ENCODE data around the gene RUFY3. TPM values are rescaled to one million over a fixed set of nuclear protein-coding genes. Genes with fewer than 3 reads are reported as not detected.

RUFY3 gene
- total and polyA plus RNA-seq, 2 of the 4 experiments (the other 2 are of a cell fraction): 19.6 to 28.9 TPM

DNA sequence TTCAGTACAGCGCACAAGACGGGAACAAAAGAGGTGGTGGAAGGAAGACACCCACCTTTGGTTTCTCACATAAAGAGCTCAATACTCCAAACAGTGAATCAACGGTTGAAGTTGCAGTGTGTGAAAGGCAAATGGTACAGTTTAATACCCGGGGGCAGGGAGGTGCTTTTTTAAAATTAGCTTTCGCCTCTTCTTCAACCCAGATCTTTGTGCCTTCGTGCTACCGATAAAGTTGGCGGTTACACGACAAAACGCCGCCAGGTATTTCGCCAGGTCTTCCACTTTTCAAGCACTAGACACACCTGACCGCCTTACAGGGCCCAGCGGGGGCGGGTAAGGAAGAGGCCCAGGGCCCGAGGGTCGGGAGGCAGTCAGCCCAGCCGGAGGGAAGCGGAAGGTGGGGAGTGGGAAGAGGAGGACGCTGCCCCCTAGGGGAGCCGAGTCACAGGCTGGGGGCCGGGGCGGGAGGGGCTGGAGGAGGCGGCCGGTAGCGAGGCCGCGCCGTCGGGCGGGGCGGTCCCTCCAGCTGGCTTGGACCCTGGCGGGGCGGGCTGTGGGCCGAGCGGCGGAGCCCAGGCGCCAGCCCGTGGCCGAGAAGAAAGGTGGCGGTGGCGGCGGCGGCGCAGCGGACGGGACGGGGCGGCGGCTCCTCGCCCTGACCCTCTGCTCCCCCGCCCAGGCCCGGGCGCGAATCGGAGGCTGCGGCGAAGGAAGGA is 17.4 kb upstream of the RUFY3 start (continued):
- TF ChIP-seq, protein P1, sequence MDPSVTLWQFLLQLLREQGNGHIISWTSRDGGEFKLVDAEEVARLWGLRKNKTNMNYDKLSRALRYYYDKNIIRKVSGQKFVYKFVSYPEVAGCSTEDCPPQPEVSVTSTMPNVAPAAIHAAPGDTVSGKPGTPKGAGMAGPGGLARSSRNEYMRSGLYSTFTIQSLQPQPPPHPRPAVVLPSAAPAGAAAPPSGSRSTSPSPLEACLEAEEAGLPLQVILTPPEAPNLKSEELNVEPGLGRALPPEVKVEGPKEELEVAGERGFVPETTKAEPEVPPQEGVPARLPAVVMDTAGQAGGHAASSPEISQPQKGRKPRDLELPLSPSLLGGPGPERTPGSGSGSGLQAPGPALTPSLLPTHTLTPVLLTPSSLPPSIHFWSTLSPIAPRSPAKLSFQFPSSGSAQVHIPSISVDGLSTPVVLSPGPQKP (IDR thresholded peaks at IDR 0.05; ENCODE audit: borderline replicate concordance, low read depth, low read length): no peak
- TF ChIP-seq FOS (IDR thresholded peaks at IDR 0.05; ENCODE audit: low read depth, low read length) (no peak), RAD21 (IDR thresholded peaks at IDR 0.05; ENCODE audit: low read length) (no peak)

GRCh38 chr4:70704931-70705182 is 16.9 kb upstream of the RUFY3 start:
- H3K14ac ChIP-seq (replicated peaks; ENCODE audit: low read depth, low read length): no peak overlapping the region
- TF ChIP-seq FOS (IDR thresholded peaks at IDR 0.05; ENCODE audit: low read depth, low read length): no peak
- no peak for TF ChIP-seq RAD21 (IDR thresholded peaks at IDR 0.05; ENCODE audit: low read length)
- TF ChIP-seq CEBPB (IDR thresholded peaks at IDR 0.05; ENCODE audit: low read depth, low read length): no peak
- no peak for TF ChIP-seq SMC3 (IDR thresholded peaks at IDR 0.05; ENCODE audit: low read depth, low read length)
- TF ChIP-seq MAZ (IDR thresholded peaks at IDR 0.05; ENCODE audit: borderline replicate concordance, low read depth, low read length): no peak
- TF ChIP-seq, protein P1 (IDR thresholded peaks at IDR 0.05; ENCODE audit: borderline replicate concordance, low read depth, low read length): no peak
- TF ChIP-seq, protein P2, sequence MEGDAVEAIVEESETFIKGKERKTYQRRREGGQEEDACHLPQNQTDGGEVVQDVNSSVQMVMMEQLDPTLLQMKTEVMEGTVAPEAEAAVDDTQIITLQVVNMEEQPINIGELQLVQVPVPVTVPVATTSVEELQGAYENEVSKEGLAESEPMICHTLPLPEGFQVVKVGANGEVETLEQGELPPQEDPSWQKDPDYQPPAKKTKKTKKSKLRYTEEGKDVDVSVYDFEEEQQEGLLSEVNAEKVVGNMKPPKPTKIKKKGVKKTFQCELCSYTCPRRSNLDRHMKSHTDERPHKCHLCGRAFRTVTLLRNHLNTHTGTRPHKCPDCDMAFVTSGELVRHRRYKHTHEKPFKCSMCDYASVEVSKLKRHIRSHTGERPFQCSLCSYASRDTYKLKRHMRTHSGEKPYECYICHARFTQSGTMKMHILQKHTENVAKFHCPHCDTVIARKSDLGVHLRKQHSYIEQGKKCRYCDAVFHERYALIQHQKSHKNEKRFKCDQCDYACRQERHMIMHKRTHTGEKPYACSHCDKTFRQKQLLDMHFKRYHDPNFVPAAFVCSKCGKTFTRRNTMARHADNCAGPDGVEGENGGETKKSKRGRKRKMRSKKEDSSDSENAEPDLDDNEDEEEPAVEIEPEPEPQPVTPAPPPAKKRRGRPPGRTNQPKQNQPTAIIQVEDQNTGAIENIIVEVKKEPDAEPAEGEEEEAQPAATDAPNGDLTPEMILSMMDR (conservative IDR thresholded peaks at IDR 0.05; ENCODE audit: low read depth, low read length): no peak
- no peak for TF ChIP-seq RFX5 (IDR thresholded peaks at IDR 0.05; ENCODE audit: low read depth, low read length)
- TF ChIP-seq MAFK (IDR thresholded peaks at IDR 0.05; ENCODE audit: low read depth, low read length): no peak
- TF ChIP-seq USF2 (IDR thresholded peaks at IDR 0.05; ENCODE audit: low read depth, low read length): no peak

More at GRCh38 chr4:70704931-70705182, 16.9 kb upstream of the RUFY3 start:
- Histone ChIP-seq H3K4me3 (ENCODE audit: insufficient read depth, low read depth, low read length) (peak overlapping the region; percentile 67), H4K5ac (ENCODE audit: low read depth, low read length) (no peak overlapping the region), H2BK120ac (ENCODE audit: low read depth, low read length) (no peak overlapping the region), H3K79me1 (ENCODE audit: low read depth in 1 of 2, low read length in 2 of 2) (peaks cover 17 to 42% of the 10 kb centered on the region in 2 experiments), H2AFZ (replicated peaks; ENCODE audit: low read length, poor library complexity) (peak overlapping the region; percentile 97), H3K27me3 (ENCODE audit: control insufficient read depth, insufficient read depth, low read length) (no peaks in the 10 kb centered on the region), H2BK5ac (ENCODE audit: low read depth, low read length, poor library complexity, severe bottlenecking) (peak overlapping the region; percentile 97), H3K9me3 (ENCODE audit: control insufficient read depth, insufficient read depth, low read length) (no peaks in the 10 kb centered on the region), H2BK20ac (ENCODE audit: low read depth, low read length) (no peak overlapping the region), H3K23ac (ENCODE audit: low read depth, low read length) (no peak overlapping the region), H4K91ac (ENCODE audit: insufficient read depth, low read depth, low read length) (no peak overlapping the region), H3K18ac (ENCODE audit: low read depth, low read length) (no peak overlapping the region), H2AK5ac (ENCODE audit: low read depth, low read length) (no peak overlapping the region), H2BK15ac (ENCODE audit: low read depth, low read length) (no peak overlapping the region), H3K36me3 (ENCODE audit: control insufficient read depth, insufficient read depth, low read length) (no peaks in the 10 kb centered on the region), H3K4me1 (ENCODE audit: control insufficient read depth, insufficient read depth, low read length) (peaks cover 4% of the 10 kb centered on the region; the same call in 1 of the 2 replicates), H3K9me1 (ENCODE audit: insufficient read depth, low read length) (peaks cover 5% of the 10 kb centered on the region), H3K4me2 (ENCODE audit: low read depth, low read length) (peak overlapping the region; percentile 20; the same call in 1 of the 2 replicates), H3K27ac (ENCODE audit: insufficient read depth, low read length) (peak overlapping the region; percentile 93), H3K4ac (ENCODE audit: low read depth, low read length) (peak overlapping the region; percentile 43), H4K20me1 (ENCODE audit: insufficient read depth, low read length) (no peaks in the 10 kb centered on the region), H4K8ac (ENCODE audit: low read depth in 2 of 2, low read length in 2 of 2) (peak overlapping the region in 1 of 2 experiments; percentile 18; a peak in 1 of 4 replicates), H2AK9ac (replicated peaks; ENCODE audit: low read depth, low read length, poor library complexity) (peak overlapping the region; percentile 98), H3K56ac (ENCODE audit: extremely low read depth, insufficient read depth, low read length) (no peak overlapping the region), H3K9ac (ENCODE audit: low read depth, low read length) (peak overlapping the region; percentile 64)
- ATAC-seq (ENCODE audit: low read depth): peak; percentile 42
- ChIA-PET POLR2A (ENCODE audit: unreplicated experiment) (no interaction called here), CTCF (interaction anchor here (0.7 kb wide), 1 partner anchor 48 kb away, joined by 3 read pairs; no protein-coding TSS in a partner anchor)
- DNase-seq: no peak
- no TSS peak for BruUV-seq (replicated peaks)
- 0% methylated on average over 21 of the region's 39 CpGs; no CpG with 5 or more reads in 1 of the 2 experiments for WGBS, 2 experiments (ENCODE audit: extremely low coverage in 2 of 2, insufficient read length in 1 of 2)
- dilution Hi-C loops (cut with HindIII; ENCODE audit: low sequenced_read_pairs, unreplicated experiment): no loop called here
- in situ Hi-C loops (cut with MboI; ENCODE audit: low sequenced_read_pairs): no loop called here
- intact Hi-C loops (cut with micrococcal nuclease): loop anchor here (1.0 to 5.0 kb wide), 2 partner anchors 17 to 72 kb away; partner anchors contain the start of gene UTP3

Measured in IMR-90 (cell line).